Measurements from ENCODE around the gene DGKD. TPM values are rescaled to one million over a fixed set of nuclear protein-coding genes. Genes with fewer than 3 reads are reported as not detected.

DGKD gene
- total RNA-seq, 1 experiment from 2014 or later = 105 TPM

DNA sequence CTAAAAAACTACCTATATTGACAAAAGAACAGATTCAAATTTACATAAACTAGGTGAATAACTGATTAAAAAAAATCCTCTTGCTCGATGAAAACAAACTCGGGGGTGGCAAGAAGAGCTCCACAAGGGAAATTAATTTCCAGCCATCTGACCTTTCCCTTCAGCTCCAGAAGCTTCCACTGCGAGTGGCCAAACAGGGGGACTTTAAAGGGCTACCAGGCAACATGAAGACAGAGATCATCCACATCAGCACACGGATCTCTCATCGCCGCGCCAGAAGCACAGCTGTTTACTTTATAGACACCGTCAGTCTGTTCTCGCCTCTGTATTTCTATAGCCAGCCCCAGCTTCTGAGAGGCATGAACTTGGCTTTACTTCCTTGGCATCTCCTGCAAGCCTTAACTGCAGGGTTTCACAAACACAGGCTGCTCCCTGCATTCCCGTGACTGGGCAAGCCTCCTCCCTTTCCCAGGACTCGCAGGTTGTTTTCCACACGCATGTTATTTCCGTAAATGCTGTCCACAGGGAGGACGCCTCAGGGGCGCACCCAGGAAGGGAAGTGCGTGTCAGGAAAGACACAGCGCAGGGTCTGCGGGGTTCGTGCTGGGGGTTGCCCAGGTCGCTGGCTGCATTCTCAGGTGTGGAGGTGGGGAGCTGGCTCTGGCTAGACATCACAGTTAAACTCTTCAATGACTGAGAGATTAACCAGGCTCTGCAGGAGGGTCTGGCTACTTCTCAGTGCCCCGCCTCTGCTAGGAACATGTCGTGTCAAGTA lies 127.3 kb downstream of the DGKD start:
- no peak for DNase-seq
- no TSS peak for BruUV-seq (replicated peaks)
- ChIA-PET POLR2A (no interaction called here), CTCF (interaction anchor here (1.0 kb wide), 1 partner anchor 351 kb away, joined by 4 read pairs; no protein-coding TSS in a partner anchor)
- peak overlapping the region; percentile 42 for H3K27ac Mint-ChIP-seq (ENCODE audit: unreplicated experiment)
- no peaks in the 10 kb centered on the region for H3K9me3 Mint-ChIP-seq (ENCODE audit: unreplicated experiment)
- intact Hi-C loops (cut with micrococcal nuclease; ENCODE audit: unreplicated experiment) = loop anchor here (2.0 to 5.0 kb wide), 2 partner anchors 229 to 351 kb away; no protein-coding TSS in a partner anchor
- Histone ChIP-seq H3K4me1 (peaks cover 16% of the 10 kb centered on the region), H3K36me3 (ENCODE audit: control insufficient read depth, insufficient read depth, low read length) (no peaks in the 10 kb centered on the region), H3K9me3 (no peaks in the 10 kb centered on the region), H3K4me3 (ENCODE audit: low read depth, low read length) (no peak overlapping the region), H3K27me3 (replicated peaks; ENCODE audit: control insufficient read depth, insufficient read depth, low read length) (no peaks in the 10 kb centered on the region)
- no peak overlapping the region for H3K4me3 Mint-ChIP-seq (ENCODE audit: unreplicated experiment)
- peaks cover 20% of the 10 kb centered on the region for H3K4me1 Mint-ChIP-seq (ENCODE audit: low read depth, unreplicated experiment)
- H3K36me3 Mint-ChIP-seq (ENCODE audit: insufficient read depth, unreplicated experiment) = peaks cover 56% of the 10 kb centered on the region
- no peaks in the 10 kb centered on the region for H3K27me3 Mint-ChIP-seq (ENCODE audit: insufficient read depth, unreplicated experiment)
- TF ChIP-seq, protein P1, sequence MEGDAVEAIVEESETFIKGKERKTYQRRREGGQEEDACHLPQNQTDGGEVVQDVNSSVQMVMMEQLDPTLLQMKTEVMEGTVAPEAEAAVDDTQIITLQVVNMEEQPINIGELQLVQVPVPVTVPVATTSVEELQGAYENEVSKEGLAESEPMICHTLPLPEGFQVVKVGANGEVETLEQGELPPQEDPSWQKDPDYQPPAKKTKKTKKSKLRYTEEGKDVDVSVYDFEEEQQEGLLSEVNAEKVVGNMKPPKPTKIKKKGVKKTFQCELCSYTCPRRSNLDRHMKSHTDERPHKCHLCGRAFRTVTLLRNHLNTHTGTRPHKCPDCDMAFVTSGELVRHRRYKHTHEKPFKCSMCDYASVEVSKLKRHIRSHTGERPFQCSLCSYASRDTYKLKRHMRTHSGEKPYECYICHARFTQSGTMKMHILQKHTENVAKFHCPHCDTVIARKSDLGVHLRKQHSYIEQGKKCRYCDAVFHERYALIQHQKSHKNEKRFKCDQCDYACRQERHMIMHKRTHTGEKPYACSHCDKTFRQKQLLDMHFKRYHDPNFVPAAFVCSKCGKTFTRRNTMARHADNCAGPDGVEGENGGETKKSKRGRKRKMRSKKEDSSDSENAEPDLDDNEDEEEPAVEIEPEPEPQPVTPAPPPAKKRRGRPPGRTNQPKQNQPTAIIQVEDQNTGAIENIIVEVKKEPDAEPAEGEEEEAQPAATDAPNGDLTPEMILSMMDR (IDR thresholded peaks at IDR 0.05; ENCODE audit: insufficient read depth in 1 of 2, low read depth in 1 of 2, low read length in 1 of 2, severe bottlenecking in 1 of 2, unreplicated experiment in 1 of 2) = no peak

DNA sequence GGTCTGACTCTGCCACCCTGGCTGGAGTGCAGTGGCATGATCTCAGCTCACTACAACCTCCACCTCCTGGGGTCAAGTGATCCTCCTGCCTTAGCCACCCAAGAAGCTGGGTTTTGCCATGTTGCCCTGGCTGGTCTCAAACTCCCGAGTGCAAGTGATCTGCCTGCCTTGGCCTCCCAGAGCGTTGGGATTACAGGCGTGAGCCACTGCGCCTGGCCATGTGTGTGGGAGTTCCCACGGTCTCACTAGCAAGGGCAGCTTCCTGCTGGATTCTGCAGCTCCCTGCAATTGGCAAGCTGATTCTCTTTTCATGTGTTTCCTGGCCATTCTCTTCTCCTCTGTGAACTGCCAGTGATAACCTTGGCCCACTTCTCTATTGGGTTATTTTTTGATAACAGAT lies 128.3 kb downstream of the DGKD start:
- Mint-ChIP-seq H3K27ac (ENCODE audit: unreplicated experiment) (no peak overlapping the region), H3K4me3 (ENCODE audit: unreplicated experiment) (no peak overlapping the region), H3K36me3 (ENCODE audit: insufficient read depth, unreplicated experiment) (peaks cover 57% of the 10 kb centered on the region), H3K4me1 (ENCODE audit: low read depth, unreplicated experiment) (peaks cover 25% of the 10 kb centered on the region), H3K9me3 (ENCODE audit: unreplicated experiment) (no peaks in the 10 kb centered on the region), H3K27me3 (ENCODE audit: insufficient read depth, unreplicated experiment) (no peaks in the 10 kb centered on the region)
- no peak overlapping the region for H3K4me3 ChIP-seq (ENCODE audit: low read depth, low read length)
- H3K4me1 ChIP-seq = peaks cover 25% of the 10 kb centered on the region
- TF ChIP-seq, protein P1 (IDR thresholded peaks at IDR 0.05; ENCODE audit: insufficient read depth in 1 of 2, low read depth in 1 of 2, low read length in 1 of 2, severe bottlenecking in 1 of 2, unreplicated experiment in 1 of 2) = no peak
- no peaks in the 10 kb centered on the region for H3K9me3 ChIP-seq
- ChIA-PET POLR2A (no interaction called here), CTCF (no interaction called here)
- no TSS peak for BruUV-seq (replicated peaks)
- no peaks in the 10 kb centered on the region for H3K36me3 ChIP-seq (ENCODE audit: control insufficient read depth, insufficient read depth, low read length)
- intact Hi-C loops (cut with micrococcal nuclease; ENCODE audit: unreplicated experiment) = loop anchor here (5.0 kb wide), 1 partner anchor 350 kb away; no protein-coding TSS in a partner anchor
- DNase-seq = no peak
- H3K27me3 ChIP-seq (replicated peaks; ENCODE audit: control insufficient read depth, insufficient read depth, low read length) = no peaks in the 10 kb centered on the region

DNA sequence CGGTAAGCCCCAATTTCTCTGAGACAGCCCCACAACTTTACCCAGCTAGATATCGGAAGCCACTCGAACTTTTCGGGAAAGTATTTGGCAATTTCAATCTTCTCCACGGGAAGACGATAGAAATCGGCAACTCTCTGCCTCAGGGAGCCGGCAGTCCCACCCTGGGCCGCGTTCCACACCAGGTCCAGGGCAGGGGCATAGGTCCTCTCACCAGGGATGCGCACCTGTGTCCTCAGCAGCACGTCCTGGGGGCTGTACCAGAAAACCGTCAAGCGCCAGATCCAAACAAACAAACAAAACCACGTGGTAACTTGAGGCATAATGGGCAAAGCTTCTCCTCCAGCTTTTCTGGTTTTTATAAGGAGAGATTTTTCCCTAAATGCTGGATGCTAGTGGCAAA lies 131.4 kb downstream of the DGKD start:
- no peak for DNase-seq
- peaks cover 18% of the 10 kb centered on the region for H3K4me1 Mint-ChIP-seq (ENCODE audit: low read depth, unreplicated experiment)
- H3K9me3 Mint-ChIP-seq (ENCODE audit: unreplicated experiment) = no peaks in the 10 kb centered on the region
- no peak overlapping the region for H3K4me3 ChIP-seq (ENCODE audit: low read depth, low read length)
- POLR2A ChIA-PET = no interaction called here
- H3K4me3 Mint-ChIP-seq (ENCODE audit: unreplicated experiment) = no peak overlapping the region
- H3K27me3 Mint-ChIP-seq (ENCODE audit: insufficient read depth, unreplicated experiment) = no peaks in the 10 kb centered on the region
- H3K36me3 Mint-ChIP-seq (ENCODE audit: insufficient read depth, unreplicated experiment) = peaks cover 36% of the 10 kb centered on the region
- intact Hi-C loops (cut with micrococcal nuclease; ENCODE audit: unreplicated experiment) = no loop called here
- TF ChIP-seq, protein P1 (IDR thresholded peaks at IDR 0.05; ENCODE audit: insufficient read depth in 1 of 2, low read depth in 1 of 2, low read length in 1 of 2, severe bottlenecking in 1 of 2, unreplicated experiment in 1 of 2) = no peak
- peaks cover 38% of the 10 kb centered on the region for H3K4me1 ChIP-seq
- peak overlapping the region; percentile 54 for H3K27ac Mint-ChIP-seq (ENCODE audit: unreplicated experiment)
- CTCF ChIA-PET = no interaction called here
- no peaks in the 10 kb centered on the region for H3K9me3 ChIP-seq
- H3K36me3 ChIP-seq (ENCODE audit: control insufficient read depth, insufficient read depth, low read length) = no peaks in the 10 kb centered on the region
- no peaks in the 10 kb centered on the region for H3K27me3 ChIP-seq (replicated peaks; ENCODE audit: control insufficient read depth, insufficient read depth, low read length)
- no TSS peak for BruUV-seq (replicated peaks)

All from Caco-2 (cell line).